Limb (tissue), 2 donors: ENCODE measurements around the gene DBNDD2.

ENCODE experiments used
- DNase-seq, 2 donors: peaks; one replicate each; pipeline ENCODE4 v3.0.0-alpha.2; 2016; ENCODE audit errors: extremely low spot score in 2 of 2

The DBNDD2 gene

DNA sequence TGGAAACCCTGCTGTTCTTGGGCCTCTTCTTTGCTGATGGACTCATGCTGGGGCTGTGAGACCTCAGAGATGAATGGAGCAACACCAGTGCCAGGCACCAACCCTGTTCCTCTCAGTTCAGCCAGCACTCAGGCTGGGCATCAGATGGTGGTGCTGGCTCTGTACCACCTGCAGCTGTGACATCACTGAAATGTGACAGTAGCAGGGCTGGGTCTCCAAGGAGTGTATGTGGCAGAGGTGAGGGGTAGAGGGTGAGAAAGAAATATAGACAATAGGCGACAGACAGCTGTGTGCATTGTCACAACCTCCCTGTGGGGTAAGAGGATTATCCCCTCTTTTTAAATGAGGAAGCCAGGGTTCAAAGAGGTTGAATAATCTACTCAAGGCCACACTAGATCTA is 29.9 kb upstream of the DBNDD2 start, which contains the start of gene TP53TG5:
Gene TP53TG5, minus strand, starts transcription at position 135 of the 400 bp plus-strand sequence. Its CDS starts 89 bp downstream, at position 46.
- DNase-seq = no peak

DNA sequence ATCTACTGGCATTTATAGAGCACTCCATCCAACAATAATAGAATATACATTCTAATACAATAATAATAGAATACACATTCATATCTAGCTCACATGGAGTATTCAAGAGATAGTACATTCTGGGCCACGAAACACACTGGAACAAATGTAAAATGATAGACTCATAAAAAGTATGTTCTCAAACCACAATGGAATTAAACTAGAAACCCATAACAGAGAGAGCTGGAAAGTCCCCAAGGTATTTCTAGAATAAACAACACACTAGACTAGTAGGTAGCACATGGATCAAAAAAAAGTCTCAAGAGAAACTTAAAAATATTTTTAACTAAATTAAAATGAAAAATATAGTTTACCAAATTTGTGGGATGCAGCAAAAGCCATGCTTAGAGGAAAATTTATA is 20.8 kb upstream of the DBNDD2 start:
- DNase-seq = no peak

- DNase-seq = no peak
Measured at GRCh38 chr20:45390931-45391330, 17.2 kb upstream of the DBNDD2 start.

DNA sequence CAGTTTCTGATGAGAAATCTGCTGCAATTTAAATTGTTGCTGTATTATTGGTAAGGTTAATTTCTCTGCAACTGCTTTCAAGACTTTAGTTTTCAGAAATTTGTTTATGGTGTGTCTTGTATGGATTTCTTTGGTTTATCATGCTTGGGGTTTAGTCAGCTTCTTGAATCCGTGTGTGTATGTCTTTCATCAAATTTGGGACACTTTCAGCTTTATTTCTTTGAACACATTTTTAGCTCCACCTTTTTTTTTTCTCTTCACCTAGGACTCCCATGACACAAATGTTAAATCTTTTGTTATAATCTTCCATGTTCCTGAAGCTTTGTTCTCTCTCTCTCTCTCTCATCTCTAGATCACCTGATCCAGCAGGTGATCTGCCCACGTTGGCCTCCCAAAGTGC is 16.5 kb upstream of the DBNDD2 start:
- DNase-seq = no peak

DNA sequence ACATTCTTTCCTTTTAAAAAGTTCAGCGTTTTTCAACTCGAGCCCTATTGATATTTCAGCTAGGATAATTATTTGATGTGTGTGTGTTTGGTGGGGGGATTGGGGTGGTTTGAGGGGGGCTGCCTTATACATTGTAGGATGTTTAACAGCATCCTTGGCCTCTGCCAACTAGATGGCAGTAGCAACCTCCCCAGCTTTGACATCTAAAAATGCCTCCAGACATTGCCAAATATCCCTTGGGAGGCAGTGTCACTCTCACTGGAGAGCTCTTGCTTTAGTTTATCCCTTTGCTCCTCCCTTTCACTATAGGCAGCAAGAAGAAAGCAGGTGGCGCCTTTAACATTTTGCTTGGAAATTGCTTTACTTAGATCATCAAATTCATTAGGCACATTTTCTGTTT is 15.4 kb upstream of the DBNDD2 start:
- no peak for DNase-seq

- no peak for DNase-seq
Measured at GRCh38 chr20:45394221-45395113, 13.6 kb upstream of the DBNDD2 start.

GRCh38 chr20:45395114-45395415 is 13.0 kb upstream of the DBNDD2 start:
- no peak for DNase-seq

- no peak for DNase-seq
Measured at GRCh38 chr20:45399018-45399417, 9.1 kb upstream of the DBNDD2 start.

- DNase-seq = no peak
Measured at GRCh38 chr20:45400346-45401031, 7.6 kb upstream of the DBNDD2 start.

DNA sequence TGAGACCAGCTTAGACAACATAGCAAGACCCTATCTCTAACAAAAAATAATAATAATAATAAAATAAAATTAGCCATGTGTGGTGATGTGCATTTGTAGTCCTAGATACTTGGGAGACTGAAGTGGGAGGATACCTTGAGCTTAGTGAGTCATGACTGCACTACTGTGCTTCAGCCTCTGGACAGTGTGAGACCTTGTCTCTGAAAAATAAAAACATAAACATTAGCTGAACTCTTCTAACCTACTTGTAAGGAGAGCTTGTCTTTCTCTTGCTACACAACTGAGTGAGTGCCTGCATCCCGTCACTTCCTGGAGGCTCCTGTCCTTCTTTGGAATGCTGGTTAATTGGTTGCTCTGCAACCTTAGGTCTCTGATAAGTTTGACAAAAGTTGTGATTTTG is 5.1 kb upstream of the DBNDD2 start:
- no peak for DNase-seq

GRCh38 chr20:45404438-45404837 is 3.7 kb upstream of the DBNDD2 start:
- DNase-seq = no peak

DNA sequence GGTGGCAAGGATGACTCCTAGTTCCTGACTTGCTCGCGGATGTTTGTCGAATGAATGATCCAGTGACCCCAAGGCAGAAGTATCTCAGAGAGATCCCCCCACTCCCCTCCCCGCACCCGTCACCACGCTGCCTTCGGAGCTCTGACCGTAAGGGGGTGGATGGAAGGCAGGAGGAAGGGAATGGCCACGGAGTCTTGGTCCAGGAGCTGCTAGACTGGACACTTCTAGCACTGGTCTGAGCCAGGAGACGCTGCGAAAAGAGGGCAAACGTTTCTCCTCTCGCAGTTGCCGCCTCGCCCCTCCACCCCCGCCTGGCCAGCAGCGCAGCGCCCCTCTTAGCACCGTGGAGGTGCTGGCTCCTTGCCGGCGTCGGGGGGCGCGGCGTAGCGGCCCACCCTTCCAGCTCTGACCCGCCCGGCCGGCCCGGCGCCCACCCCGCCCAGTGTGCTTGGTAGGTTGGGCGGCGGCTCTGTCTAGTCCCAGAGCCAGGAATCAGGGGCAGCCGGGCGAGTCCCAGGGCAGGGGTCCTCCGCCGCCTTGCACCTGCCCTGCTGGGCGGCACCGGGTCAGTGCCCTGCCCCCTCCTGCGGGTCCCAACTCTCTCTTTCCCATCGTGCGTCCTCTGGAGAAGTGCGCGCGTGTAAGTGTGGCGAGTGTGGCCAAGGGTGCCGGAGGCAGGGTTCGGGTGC is 2.4 kb upstream of the DBNDD2 start:
- peak in 1 of 2 donors; percentile 46 for DNase-seq

- peak in 1 of 2 donors; percentile 66 for DNase-seq
Measured at GRCh38 chr20:45406260-45407066, 1.6 kb upstream of the DBNDD2 start.

- peak in 1 of 2 donors; percentile 57 for DNase-seq
Measured at GRCh38 chr20:45407067-45407745, 883 bp upstream of the DBNDD2 start.

- no peak for DNase-seq
Measured at GRCh38 chr20:45408646-45409213, 641 bp downstream of the DBNDD2 start.

DNA sequence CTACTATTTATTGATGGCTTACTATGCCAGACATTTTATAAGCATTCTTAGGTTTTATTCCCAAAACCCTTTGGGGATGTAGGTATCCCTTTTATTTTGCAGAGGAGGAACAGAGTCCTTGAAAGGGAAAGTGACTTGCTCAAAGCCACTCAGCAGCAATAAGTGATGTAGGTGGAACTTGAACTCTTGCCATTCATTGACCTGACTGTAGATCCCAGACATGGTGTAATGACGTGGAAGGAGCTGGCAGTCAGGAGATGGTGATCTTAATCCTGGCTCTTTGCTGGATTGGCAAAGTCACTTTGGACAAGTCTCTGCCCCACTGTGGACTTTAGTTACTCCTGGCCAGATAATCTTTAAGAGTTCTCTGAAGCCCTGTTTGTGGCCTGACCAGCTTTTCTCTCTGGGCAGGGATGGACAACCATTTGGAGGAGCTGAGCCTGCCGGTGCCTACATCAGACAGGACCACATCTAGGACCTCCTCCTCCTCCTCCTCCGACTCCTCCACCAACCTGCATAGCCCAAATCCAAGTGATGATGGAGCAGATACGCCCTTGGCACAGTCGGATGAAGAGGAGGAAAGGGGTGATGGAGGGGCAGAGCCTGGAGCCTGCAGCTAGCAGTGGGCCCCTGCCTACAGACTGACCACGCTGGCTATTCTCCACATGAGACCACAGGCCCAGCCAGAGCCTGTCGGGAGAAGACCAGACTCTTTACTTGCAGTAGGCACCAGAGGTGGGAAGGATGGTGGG is 1.6 kb downstream of the DBNDD2 start:
- no peak for DNase-seq

DNA sequence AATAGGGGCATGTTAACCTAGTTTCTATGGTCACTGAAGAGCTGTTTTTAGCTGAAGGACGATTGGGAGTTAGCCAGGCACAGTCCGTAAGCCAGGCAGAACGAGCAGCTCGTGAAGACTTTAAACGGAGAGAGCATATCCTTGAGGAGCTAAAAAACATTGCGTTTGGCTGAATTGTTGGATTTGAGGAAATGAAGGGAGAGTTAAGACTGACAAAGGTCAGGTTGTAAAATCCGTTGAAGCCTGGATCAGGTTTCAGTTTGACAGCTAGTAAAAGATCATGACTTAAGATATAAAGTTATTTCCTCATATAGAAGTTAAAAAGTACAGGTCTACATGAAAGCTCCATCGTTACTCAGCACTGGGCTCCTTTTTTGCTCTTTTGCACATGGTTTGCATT is 2.8 kb downstream of the DBNDD2 start:
- DNase-seq = no peak

DNA sequence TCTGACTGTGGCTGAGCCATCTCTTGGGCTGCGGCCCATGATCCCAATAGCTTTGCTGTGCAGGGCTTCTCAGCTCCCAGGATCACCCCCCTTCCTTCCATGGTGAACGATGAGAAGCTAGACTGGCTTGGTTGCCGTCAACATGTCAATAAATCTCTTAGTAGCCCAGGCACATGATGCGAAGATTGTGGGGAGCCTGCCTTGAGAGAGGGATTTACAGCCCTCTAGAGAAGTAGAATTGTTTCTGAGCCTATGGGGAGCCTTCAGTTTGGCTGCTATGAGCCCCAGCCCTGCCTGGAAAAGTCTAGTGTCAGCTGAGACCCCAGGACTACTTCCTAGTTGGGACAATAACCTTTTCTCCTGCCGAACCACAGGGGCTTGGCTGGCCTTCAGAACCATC is 4.6 kb downstream of the DBNDD2 start:
- no peak for DNase-seq

DNA sequence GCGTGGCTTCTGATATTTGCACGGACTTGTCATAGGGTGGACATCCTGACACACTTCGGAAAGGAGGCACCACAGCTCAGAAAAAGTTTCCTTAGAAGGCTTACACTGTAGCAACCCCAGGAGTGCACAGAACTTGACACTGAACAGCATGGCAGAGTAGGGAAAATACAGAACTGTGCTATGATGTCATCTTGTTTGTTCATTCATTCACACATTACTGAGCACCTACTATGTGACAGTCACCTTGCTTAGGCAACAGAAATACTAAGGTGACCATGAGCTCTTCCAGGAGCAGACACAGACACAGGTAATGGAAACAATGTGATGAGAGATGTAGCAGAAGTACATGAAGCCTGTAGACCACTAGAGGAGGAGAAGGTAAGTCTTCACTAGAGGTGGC is 5.4 kb downstream of the DBNDD2 start:
- DNase-seq = no peak
